SHP77 (cell line): ENCODE results near the gene ZNF143.
"Not testable (repeated sequence)": the region's sequence is repeated elsewhere in the genome, so short reads cannot be mapped to it uniquely, and the experiment has no call there.

Source experiments
- DNase-seq, 2 experiments: peaks; one replicate each; lab custom pipeline; 2025; lab: John Stamatoyannopoulos, UW

The ZNF143 gene

DNA sequence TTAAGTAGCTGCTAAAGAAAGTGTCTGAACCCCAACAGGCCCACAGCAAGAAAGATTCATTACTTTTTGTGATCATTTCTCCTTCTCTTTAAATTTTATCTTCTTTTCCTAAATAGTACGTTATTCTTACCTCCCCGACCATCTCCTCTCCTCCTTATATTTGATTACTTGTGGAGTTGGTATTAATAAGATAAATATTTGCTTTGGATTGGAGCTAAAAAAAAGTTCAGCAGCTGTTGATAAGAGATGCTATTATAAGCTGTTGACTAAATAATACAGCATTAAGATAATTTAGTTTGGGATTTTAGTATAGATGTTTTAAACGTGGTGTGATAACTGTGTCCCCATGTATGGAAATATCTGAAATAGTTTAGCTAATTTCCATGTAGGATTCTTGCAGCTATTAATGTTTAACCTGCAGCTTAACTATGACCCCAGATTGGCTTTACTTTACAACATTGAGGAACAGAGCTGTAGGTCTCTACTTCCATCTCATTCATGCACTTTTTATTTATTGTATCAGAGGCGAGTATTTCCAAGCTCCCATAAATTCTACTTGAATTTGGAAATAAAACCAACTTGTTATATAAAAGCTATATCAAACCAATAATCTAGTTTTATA, 37.8 kb downstream of the ZNF143 start:
- DNase-seq: no peak

DNA sequence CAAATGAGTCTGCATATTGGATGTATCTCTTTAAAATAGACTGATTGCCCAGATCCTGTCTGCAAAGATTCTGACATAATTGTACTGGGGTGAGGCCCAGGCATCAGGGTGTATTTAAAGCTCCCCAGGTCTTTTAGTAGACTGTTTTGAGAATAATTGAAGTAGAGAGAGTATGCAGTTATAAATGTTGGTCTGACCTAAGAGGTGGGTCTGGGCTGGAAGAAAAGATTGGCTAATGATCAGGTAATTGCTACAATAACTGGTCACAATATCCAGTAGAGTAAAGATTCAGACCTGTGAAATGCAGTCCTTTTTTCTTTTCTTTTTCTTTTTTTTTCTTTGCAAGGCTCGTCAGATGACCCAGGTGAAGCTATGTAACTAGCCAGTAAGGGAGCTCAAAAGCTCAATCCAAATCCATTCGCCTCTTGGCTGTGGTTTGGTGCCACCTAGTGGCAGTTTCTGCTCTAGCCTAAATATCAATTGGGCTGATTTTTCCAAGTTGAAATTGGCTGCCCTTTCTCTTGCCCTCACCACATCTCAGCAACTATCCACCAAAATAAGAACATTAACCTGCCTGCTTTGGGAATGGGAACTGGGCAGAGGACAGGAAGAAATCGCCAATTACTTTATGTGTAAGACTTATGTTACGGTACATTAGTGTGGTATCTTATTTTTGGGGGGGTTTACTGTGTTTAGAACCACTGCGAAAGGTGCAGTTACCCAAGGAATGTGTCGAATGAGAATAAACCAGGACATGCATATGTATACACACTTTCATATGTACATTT, 45.9 kb downstream of the ZNF143 start:
- peak; percentile 10 to 35 for DNase-seq

DNA sequence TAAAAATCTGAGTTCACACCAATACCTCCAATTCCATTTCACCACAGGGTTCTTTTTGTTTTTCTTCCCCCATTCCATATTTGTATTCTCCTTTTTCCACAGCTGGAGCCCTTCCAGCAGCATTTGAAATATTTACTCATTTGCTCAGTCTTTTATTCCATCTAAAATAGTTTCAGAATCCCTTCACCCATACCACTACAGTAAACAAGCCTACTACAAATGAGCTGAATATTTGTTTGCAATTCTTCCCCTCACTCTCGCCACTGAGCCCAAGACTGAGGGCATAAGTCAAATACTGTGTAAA, 46.4 kb downstream of the ZNF143 start:
- no peak for DNase-seq

DNA sequence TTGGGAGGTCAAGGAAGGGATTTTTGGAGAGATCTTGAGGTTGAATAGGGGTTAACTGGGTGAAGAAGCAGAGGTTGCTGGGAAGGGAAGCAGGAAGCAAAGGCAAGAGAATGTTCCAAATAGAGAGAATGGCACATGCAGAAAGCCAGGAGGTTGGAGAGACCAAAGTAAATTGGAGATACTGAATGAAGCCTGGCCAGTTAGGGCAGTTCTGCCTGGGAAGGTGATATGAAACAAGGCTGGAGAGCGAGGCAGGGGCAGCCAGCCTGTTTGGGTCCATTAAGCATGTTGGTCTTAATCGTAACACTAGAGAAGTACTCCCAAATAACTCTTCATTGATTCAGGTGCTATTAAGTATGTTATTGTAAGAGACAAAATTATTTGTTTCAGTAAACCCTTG, 48.2 kb downstream of the ZNF143 start:
- DNase-seq: no peak

DNA sequence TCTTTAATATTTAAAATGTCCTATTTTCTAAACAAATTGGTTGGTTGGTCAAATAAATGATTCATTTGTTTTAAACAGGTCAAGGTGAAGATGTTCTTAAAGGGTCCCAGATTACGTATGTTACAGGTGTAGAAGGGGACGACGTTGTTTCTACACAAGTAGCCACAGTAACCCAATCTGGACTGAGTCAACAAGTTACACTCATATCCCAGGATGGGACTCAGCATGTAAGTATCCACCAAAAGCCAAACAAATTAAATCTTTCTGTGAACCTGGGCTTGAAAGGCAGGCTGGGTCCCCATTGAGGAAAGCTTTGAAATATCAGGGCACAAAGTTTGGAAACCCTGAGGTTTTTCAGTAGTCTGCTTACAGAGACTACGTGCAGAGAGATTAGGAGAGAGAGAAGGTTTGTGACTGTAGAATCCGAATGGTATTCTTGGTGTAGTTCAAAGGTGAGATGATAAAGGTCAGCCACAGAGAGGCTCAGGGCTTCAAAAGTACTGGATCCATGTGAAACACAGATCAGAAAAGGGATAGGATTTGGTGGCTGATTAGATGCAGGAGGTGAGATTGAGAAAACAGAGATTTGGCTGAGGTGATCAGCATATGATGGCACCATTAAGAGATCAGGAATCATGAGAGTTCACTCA, 51.7 kb downstream of the ZNF143 start:
- no peak for DNase-seq

DNA sequence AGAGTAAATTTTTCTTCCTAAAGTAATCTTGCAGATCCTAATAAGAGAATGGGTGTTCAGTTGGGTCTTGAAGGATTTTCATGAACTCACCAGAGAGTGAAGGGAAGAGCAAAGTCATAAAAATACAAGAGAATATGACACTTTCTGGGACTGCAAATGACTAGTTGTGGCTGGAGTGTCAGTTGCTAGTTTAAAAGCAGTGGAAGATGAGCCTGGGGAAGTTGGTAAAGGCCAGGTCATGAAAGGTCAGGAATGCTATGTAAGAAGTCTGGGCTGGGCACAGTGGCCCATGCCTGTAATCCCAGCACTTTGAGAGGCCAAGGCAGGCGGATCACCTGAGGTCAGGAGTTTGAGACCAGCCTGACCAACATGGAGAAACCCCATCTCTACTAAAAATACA, 53.8 kb downstream of the ZNF143 start:
- DNase-seq: not testable (repeated sequence)

DNA sequence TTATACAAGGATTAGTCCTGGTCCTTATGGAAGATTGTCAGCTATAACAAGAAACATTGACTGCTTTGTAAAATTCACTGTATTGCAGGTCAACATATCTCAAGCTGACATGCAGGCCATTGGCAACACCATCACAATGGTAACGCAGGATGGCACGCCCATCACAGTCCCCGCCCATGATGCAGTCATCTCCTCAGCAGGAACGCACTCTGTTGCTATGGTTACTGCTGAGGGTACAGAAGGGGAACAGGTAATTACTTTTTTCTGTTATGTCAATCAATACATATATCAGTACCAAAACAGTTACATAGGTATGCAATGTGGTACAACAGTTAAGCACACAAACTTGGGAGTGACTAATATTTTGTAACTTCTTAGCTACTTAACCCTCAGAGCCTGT, 55.3 kb downstream of the ZNF143 start:
- DNase-seq: no peak

DNA sequence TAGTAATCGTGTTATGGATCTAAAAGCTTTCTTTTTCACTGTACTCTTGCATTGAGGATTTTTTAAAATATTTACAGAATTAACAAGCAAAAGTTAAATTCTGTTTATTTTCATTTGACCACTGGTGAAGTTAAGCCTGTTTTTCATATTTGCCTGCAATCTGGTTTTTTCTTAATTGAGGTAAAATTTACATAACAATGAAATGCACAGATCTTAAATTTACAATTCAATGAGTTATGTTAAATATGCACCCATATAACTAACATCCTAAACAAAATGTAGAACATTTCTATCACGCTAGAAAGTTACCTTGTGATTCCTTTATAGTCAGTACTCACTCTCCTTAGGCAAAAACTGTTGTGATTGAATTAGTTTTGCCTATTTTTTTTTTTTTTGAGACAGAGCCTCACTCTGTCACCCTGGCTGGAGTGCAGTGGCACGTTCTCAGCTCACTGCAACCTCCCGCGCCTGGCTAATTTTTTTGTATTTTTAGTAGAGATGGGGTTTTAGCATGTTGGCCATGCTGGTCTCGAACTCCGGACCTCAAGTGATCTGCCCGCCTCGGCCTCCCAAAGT, 58.1 kb downstream of the ZNF143 start:
- no peak for DNase-seq

DNA sequence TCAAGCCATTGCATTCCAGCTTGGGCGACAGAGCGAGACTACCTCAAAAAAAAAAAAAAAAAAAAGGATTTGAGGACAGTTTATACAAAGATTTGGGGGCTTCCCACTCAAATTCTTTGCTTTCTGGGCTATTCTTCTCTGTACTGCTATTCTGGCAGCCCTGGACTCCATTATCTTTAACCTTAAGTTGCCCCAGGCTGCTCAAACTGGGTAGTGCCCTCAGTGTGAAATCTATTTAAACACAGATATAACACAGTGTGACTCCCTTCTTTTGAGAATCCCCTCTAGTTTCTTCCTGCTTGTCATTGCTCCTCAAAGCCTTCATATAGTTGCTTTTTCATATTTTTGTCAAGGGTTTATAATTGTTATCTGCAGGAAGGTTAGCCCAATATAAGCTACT, 63.2 kb downstream of the ZNF143 start:
- DNase-seq: no peak

DNA sequence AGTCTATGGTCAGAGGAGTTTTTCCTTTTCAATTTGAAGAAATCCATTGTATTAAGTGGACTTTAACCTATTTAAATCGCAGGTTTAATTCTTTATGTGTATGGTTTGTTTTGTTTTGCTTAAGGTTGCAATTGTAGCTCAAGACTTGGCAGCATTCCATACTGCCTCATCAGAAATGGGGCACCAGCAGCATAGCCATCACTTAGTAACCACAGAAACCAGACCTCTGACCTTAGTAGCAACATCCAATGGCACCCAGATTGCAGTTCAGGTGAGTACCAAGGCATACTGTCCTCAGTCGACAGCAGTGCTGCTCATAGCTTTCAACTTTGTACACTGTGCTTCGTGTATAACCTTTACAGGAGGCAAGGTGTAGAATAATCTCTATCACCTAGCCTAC, 64.3 kb downstream of the ZNF143 start:
- no peak for DNase-seq

DNA sequence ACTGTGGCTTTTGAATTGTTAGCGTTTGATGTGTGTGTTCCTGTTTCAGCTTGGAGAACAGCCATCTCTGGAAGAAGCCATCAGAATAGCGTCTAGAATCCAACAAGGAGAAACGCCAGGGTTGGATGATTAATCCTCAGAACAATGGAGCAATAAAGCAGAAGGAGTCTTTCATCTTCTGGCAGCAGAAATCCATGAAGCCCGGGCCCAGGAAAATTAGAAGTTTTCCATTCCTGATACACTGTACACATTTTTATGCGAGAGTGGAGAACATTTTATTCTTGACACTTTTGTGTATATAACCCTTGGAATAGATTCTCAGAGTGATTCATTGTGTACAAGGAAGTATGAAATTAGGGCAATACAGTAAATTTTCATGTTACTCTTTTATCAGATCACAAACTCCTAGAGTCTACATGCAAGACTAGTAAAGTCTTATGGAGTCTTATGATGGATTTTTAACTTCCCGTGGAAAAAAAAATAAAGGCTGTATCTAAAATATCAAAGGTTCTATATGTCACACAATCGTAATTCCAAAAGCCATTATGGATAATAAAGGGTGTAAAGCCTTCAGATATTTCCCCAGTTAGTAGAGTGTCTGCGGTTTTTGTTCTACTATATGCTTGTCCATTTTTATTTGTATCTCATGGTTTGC, 66.8 kb downstream of the ZNF143 start:
- DNase-seq: no peak

DNA sequence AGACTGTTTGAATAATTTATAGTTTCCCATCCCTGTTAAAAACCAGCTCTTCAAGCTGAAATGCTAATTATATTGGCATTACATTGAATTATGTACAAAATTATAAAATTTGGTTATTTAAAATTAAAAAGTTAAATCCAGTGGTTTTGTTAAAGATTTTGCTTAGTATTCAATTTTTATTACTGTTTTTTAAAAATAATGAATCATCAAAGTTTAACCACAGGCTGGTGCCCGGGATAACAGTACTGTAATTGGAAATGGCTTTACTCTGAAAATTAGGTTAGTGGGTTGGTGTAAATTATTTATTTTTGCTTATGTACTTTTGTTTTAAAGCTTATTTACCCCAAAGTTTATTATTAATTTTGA, 67.3 kb downstream of the ZNF143 start:
- DNase-seq: no peak

DNA sequence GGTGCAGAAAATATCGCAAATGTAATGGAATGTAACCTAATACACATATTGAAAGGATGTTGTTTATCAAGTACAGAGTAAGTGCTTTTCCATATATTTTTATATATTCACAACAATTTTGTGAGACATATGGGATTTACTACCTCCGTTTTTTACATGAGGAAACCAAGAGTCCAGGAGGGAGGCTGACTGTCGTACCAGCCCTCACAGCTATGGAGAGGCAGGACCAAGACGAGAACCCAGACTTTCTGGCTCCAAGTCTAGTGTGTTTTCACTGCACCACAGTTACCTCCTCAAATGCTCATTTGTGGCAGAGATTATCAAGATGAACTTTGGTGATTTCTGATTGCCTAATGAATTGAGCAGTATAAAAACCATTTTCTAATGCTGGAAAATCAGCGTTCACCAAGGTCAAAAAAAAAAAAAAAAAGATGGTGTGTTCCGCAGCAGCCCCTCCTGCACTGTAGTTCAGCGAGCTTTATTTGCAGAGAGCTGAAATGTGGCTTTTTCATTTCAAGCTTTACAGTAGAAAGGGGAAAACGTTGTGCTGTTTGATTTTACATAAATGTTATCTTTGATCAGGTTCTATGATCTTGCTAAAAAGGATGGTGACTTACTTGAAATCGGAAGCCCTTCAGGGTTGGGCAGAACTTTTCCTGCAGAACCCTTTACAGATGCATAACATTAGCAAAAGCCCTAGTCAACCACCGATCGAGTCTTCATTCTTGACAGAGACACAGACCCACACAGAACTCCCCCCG, 67.9 kb downstream of the ZNF143 start:
- no peak for DNase-seq

DNA sequence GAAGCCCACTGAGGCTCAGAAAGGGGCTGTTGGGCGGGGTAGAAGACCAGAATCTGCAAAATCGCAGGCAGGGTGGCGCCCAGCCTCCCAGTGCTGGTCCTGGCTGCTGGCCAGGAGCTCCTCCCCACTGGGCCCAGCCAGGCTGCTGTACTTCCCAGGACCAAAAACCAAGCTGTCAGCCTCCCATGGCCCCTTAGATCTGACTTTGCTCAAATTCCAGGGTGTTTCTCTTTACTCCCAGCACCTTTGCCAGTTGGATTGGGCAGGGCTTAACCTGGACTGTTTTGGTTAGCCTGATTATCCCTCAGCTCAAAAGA, 68.5 kb downstream of the ZNF143 start:
- no peak for DNase-seq

DNA sequence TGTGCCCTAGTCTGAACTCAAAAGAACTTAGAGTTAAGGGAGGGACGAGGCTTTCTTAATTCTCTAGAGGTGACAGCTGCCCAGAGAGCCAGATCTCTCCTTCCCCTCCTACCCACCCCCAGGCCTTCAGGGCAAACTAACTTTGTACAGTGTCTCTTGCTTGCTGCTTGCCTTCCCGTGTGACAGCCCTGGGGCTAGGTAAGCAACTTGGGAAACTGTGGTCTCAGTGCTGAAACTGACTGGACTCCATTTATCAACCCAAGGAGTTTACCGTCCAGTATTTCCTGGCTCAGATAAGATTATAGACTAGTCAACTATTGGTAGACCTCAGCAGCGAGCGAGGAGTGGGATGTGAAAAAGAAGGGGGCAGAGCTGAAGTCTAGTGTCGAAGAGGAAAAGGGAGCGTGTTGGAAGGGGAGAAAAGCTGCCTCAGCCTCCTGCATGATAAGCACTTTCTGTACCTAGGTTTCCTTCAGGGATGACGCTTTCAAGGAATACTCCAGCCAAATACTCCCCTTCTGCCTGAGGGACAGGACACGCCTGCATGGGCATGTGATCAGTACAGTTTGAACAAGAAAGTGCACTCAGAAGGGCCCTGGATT, 69.3 kb downstream of the ZNF143 start:
- DNase-seq: no peak

DNA sequence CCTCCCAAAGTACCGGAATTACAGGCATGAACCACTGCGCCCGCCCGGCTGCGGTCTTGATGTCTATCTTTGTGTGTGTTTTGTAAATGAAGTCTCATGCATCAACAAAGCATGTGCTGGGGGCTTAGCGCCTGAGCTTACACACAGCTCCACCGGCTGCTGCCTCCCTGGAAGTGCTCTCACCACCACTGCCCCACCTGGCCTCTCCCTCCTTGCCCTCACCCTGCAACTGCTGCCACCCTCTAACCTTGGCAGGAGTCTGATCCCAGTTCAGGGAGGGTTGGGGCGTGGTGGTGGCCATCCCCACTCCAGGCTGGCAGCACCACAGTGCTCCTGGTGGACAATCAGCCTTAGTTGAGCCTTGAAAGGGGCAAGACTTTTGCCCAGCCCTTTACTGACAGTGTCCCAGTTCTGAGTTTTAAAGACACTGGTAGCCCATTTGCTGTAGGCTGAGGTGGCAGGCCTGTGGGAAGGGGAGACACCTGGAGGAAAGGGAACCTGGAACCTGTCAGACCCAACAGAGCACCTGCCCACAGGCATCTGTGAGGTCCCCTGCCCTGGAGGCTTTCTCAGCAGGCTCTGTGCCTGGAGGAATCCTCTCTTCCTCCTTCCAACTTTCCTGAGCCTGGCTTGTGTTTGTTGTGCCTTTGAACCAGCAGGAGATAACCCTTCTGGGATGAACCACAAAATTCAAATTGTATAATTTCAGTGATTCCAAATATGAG, 70.3 kb downstream of the ZNF143 start:
- no peak for DNase-seq

DNA sequence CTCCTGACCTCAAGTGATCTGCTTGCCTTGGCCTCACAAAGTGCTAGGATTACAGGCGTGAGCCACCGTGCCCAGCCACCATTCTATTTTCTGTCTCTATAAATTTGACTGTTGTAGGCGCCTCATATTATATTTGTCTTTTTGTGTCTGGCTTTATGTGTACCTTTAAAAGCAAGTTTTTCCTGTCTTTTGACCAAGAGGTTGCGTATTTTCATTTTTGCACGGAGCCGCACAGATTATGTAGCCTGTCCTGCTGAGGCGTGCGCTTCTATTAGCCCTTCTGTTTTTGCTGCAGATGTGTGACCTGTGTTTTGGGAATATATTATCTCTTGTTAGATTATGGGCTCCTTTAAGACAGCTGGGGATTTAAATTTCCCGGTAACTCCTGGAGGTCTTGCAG, 72.2 kb downstream of the ZNF143 start:
- no peak for DNase-seq

DNA sequence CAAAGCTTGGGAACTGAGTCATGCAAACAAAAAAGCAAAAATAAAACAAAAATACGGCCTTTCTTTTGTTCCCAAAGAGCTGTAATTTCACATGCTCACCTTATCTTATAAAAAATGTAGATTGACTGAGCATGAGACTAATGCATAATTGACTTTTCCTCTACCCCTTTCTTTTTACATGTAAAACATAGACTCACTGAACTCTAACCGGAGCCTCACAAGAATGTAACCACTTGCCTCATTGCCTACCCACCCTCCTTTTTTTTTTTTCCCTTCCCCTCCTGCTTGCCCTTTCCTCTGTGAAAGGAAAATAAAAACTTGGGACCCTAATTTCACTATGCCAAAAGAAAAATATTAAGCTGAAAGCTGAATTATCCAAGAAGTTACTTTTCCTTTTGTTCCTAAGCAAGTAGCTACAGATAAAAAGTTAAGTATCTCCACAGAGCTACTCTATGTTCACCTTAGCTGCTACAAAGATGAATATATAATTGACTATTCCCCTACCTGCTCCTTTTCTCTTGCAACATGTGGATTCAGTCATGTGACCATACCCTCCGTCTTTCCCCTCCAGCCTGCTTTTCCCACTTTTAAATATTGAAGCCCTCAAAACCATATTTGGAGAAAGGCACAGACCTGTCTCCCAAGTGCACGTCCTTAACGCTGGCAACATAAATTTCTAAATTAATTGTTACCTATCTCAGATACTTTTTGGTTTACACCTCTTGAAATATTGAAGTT, 73.1 kb downstream of the ZNF143 start:
- no peak for DNase-seq

DNA sequence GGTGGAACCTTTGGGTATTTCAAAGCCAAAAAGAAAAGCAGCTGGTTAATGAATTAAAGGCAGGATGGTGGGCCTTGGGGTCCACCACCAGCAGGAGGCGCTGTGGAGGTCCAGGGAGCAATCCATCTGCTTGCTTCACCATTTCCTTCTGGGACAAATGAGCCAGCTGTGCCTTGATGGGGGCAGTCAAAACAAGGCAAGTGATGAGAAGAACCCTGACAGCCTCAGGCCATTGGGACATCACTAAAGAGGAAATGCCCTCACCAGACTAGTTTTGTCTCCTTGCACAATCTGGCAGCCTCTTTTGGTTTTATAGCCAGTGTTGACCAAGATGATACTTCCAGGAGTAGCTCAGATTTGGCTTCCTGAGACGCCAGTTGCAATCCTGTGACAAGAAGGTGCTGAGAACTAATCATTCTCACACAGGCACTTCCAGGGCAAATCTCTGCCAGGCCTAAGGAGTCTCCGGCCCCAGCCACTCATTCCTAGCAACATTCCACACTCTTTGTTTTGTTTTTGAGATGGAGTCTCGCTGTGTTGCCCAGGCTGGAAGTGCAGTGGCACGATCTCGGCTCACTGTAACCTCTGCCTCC, 74.5 kb downstream of the ZNF143 start:
- DNase-seq: no peak

DNA sequence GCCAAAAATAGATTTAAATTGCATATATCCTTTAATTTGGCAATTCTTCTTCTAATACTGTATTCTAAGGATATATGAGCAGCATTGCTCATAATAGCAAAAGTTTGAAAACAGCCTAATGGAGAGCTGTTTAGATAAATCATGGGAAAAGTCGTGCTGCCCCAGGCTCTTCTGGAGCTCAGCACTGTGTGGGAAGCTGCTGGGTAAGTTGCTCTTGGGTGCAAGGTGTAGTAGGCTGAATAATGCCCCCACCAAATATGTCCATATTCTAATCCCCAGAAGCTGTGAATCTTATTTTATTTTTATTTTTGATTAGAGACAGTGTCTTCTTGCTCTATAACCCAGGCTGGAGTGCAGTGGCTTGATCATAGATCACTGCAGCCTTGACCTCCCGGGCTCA, 77.7 kb downstream of the ZNF143 start:
- DNase-seq: no peak
